ENCODE measurements around the gene RNF151. TPM values are rescaled to one million over a fixed set of nuclear protein-coding genes. Genes with fewer than 3 reads are reported as not detected.

Gene RNF151
- total and polyA plus RNA-seq, 2 of the 13 experiments (the other 11 are each of a cell fraction or from before 2014, with no cell fraction given), result not detected

GRCh38 chr16:1961651-1962067, 5.0 kb upstream of the RNF151 start (continued):
- peak; percentile 86 for TF ChIP-seq PATZ1 (CRISPR knock-in tag; IDR thresholded peaks at IDR 0.05)
- 0 out of 2 replicates have a peak, but pooled peaks have one; percentile 40 for TF ChIP-seq FIP1L1 (IDR thresholded peaks at IDR 0.05; ENCODE audit: borderline replicate concordance, insufficient read depth, low read depth, low read length)
- TF ChIP-seq PRMT3 (CRISPR knock-in tag; IDR thresholded peaks at IDR 0.05; ENCODE audit: borderline replicate concordance, low read depth), result 0 out of 2 replicates have a peak, but pooled peaks have one; percentile 14
- no peak for TF ChIP-seq KDM5A (IDR thresholded peaks at IDR 0.05; ENCODE audit: borderline replicate concordance, low read length)
- no peak for TF ChIP-seq ZFP36 (IDR thresholded peaks at IDR 0.05; ENCODE audit: borderline replicate concordance, low read depth, low read length, partially characterized antibody)
- TF ChIP-seq, protein P1, sequence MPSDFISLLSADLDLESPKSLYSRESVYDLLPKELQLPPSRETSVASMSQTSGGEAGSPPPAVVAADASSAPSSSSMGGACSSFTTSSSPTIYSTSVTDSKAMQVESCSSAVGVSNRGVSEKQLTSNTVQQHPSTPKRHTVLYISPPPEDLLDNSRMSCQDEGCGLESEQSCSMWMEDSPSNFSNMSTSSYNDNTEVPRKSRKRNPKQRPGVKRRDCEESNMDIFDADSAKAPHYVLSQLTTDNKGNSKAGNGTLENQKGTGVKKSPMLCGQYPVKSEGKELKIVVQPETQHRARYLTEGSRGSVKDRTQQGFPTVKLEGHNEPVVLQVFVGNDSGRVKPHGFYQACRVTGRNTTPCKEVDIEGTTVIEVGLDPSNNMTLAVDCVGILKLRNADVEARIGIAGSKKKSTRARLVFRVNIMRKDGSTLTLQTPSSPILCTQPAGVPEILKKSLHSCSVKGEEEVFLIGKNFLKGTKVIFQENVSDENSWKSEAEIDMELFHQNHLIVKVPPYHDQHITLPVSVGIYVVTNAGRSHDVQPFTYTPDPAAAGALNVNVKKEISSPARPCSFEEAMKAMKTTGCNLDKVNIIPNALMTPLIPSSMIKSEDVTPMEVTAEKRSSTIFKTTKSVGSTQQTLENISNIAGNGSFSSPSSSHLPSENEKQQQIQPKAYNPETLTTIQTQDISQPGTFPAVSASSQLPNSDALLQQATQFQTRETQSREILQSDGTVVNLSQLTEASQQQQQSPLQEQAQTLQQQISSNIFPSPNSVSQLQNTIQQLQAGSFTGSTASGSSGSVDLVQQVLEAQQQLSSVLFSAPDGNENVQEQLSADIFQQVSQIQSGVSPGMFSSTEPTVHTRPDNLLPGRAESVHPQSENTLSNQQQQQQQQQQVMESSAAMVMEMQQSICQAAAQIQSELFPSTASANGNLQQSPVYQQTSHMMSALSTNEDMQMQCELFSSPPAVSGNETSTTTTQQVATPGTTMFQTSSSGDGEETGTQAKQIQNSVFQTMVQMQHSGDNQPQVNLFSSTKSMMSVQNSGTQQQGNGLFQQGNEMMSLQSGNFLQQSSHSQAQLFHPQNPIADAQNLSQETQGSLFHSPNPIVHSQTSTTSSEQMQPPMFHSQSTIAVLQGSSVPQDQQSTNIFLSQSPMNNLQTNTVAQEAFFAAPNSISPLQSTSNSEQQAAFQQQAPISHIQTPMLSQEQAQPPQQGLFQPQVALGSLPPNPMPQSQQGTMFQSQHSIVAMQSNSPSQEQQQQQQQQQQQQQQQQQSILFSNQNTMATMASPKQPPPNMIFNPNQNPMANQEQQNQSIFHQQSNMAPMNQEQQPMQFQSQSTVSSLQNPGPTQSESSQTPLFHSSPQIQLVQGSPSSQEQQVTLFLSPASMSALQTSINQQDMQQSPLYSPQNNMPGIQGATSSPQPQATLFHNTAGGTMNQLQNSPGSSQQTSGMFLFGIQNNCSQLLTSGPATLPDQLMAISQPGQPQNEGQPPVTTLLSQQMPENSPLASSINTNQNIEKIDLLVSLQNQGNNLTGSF (CRISPR knock-in tag; IDR thresholded peaks at IDR 0.05), result 0 out of 2 replicates have a peak, but pooled peaks have one; percentile 28
- TF ChIP-seq ZBTB26 (CRISPR knock-in tag; IDR thresholded peaks at IDR 0.05; ENCODE audit: borderline replicate concordance), result 0 out of 2 replicates have a peak, but pooled peaks have one; percentile 6

Data from HepG2 (cell line).